Activated CD4-positive, alpha-beta T cell treated with anti-CD3 and anti-CD28 coated beads, Interleukin-2, amount 10 ng/mL, durations not matched to agents 7 days and 5 days (primary cell): Measurements from ENCODE around the gene FCGR2B. TPM values are rescaled to one million over a fixed set of nuclear protein-coding genes. Genes with fewer than 3 reads are reported as not detected.
"Not testable (repeated sequence)": the region's sequence is repeated elsewhere in the genome, so short reads cannot be mapped to it uniquely, and the experiment has no call there.

Source experiments
- CTCF ChIA-PET: fragments of 350-600 bp; sonication (Branson Sonifier 250); formaldehyde crosslinking; loops from one replicate; lab custom pipeline; 2021; ENCODE audit warnings: antibody characterized with exemption; lab: Charles Lee
- POLR2A ChIA-PET: fragments of 350-600 bp; sonication (Branson Sonifier 250); formaldehyde crosslinking; loops from one replicate; lab custom pipeline; 2021; ENCODE audit warnings: antibody characterized with exemption; lab: Charles Lee
- DNase-seq: peaks from one replicate; pipeline ENCODE4 v3.0.0-alpha.2; 2020
- H3K27ac Mint-ChIP-seq: one replicate; pipeline ENCODE4 v1.8.0; 2021; ENCODE audit warnings: mild to moderate bottlenecking, moderate library complexity, mixed read lengths
- H3K27me3 Mint-ChIP-seq: one replicate; pipeline ENCODE4 v1.8.0; 2021; ENCODE audit warnings: mixed read lengths
- H3K36me3 Mint-ChIP-seq: one replicate; pipeline ENCODE4 v1.8.0; 2021; ENCODE audit warnings: low read depth, mixed read lengths
- H3K4me1 Mint-ChIP-seq: one replicate; pipeline ENCODE4 v1.8.0; 2021; ENCODE audit warnings: mixed read lengths
- H3K4me3 Mint-ChIP-seq: one replicate; pipeline ENCODE4 v1.8.0; 2021; ENCODE audit warnings: mild to moderate bottlenecking, moderate library complexity, mixed read lengths
- H3K9me3 Mint-ChIP-seq: one replicate; pipeline ENCODE4 v1.8.0; 2021; ENCODE audit warnings: mixed read lengths
- total RNA-seq, 2 experiments: library from RNA; stranded (reverse); gene quantifications; one replicate each; pipeline ENCODE4 v1.2.3, GENCODE V29; 2021

The FCGR2B gene
- total RNA-seq, 2 experiments from 2014 or later, result not detected

GRCh38 chr1:161693020-161693712 is 30.2 kb downstream of the FCGR2B start:
- DNase-seq, H3K36me3 Mint-ChIP-seq, H3K9me3 Mint-ChIP-seq, H3K4me1 Mint-ChIP-seq, H3K27ac Mint-ChIP-seq, POLR2A ChIA-PET, H3K4me3 Mint-ChIP-seq: not testable (repeated sequence)
- H3K27me3 Mint-ChIP-seq, result peaks cover 48% of the 10 kb centered on the region
- CTCF ChIA-PET, result interaction anchor here (3.0 kb wide), 1 partner anchor 18 kb away, joined by 8 read pairs; no protein-coding TSS in a partner anchor

- peaks cover 58% of the 10 kb centered on the region for H3K27me3 Mint-ChIP-seq
- H3K9me3 Mint-ChIP-seq, H3K4me3 Mint-ChIP-seq, POLR2A ChIA-PET, H3K27ac Mint-ChIP-seq, H3K4me1 Mint-ChIP-seq, H3K36me3 Mint-ChIP-seq, CTCF ChIA-PET, DNase-seq: not testable (repeated sequence)
These were observed 35.4 kb downstream of the FCGR2B start for GRCh38 chr1:161698302-161698701.

GRCh38 chr1:161702250-161702649 is 39.3 kb downstream of the FCGR2B start:
- ChIA-PET CTCF (interaction anchor here (1.1 kb wide), 1 partner anchor 35 kb away, joined by 3 read pairs; no protein-coding TSS in a partner anchor), POLR2A (interaction anchor here (0.6 to 0.7 kb wide), 2 partner anchors 37 to 221 kb away, joined by 3 read pairs; no protein-coding TSS in a partner anchor)
- Mint-ChIP-seq H3K4me3 (no peak overlapping the region), H3K36me3 (no peaks in the 10 kb centered on the region), H3K4me1 (no peaks in the 10 kb centered on the region), H3K27ac (no peak overlapping the region), H3K9me3 (no peaks in the 10 kb centered on the region), H3K27me3 (peaks cover 30% of the 10 kb centered on the region)
- no peak for DNase-seq

GRCh38 chr1:161705537-161705936 is 42.6 kb downstream of the FCGR2B start:
- peaks cover 22% of the 10 kb centered on the region for H3K27me3 Mint-ChIP-seq
- H3K9me3 Mint-ChIP-seq, result no peaks in the 10 kb centered on the region
- CTCF ChIA-PET, result interaction anchor here (0.6 kb wide), 1 partner anchor 10 kb away, joined by 3 read pairs; no protein-coding TSS in a partner anchor

GRCh38 chr1:161706113-161706481 is 43.2 kb downstream of the FCGR2B start:
- H3K4me3 Mint-ChIP-seq, result no peak overlapping the region
- H3K4me1 Mint-ChIP-seq, result no peaks in the 10 kb centered on the region
- no peaks in the 10 kb centered on the region for H3K36me3 Mint-ChIP-seq
- ChIA-PET POLR2A (no interaction called here), CTCF (interaction anchor here (1.0 kb wide), 1 partner anchor 10 kb away, joined by 3 read pairs; no protein-coding TSS in a partner anchor)
- no peak overlapping the region for H3K27ac Mint-ChIP-seq
- H3K27me3 Mint-ChIP-seq, result peaks cover 22% of the 10 kb centered on the region
- no peaks in the 10 kb centered on the region for H3K9me3 Mint-ChIP-seq
- no peak for DNase-seq

More at GRCh38 chr1:161705537-161705936, 42.6 kb downstream of the FCGR2B start:
- Mint-ChIP-seq H3K4me3 (no peak overlapping the region), H3K4me1 (no peaks in the 10 kb centered on the region), H3K36me3 (no peaks in the 10 kb centered on the region), H3K27ac (no peak overlapping the region)
- no peak for DNase-seq
- POLR2A ChIA-PET, result no interaction called here

- Mint-ChIP-seq H3K27ac (no peak within 1 kb of the TSS), H3K4me3 (no peak within 1 kb of the TSS), H3K27me3 (peaks cover 22% of the 10 kb centered on the region), H3K36me3 (no peaks in the 10 kb centered on the region), H3K9me3 (no peaks in the 10 kb centered on the region), H3K4me1 (no peaks in the 10 kb centered on the region)
- DNase-seq, result no peak
- ChIA-PET CTCF (interaction anchor here (1.0 to 2.5 kb wide), 2 partner anchors 9 to 29 kb away, joined by 3 to 8 read pairs; no protein-coding TSS in a partner anchor), POLR2A (no interaction called here)
These were observed 43.8 kb downstream of the FCGR2B start, which contains the start of gene FCRLA for GRCh38 chr1:161706482-161707347. Gene FCRLA, plus strand, starts transcription at chr1:161707229. Its CDS starts 36 bp downstream, at chr1:161707265.

- no peaks in the 10 kb centered on the region for H3K4me1 Mint-ChIP-seq
- CTCF ChIA-PET, result interaction anchor here (2.5 kb wide), 1 partner anchor 28 kb away, joined by 8 read pairs; no protein-coding TSS in a partner anchor
- no peak overlapping the region for H3K27ac Mint-ChIP-seq
- H3K36me3 Mint-ChIP-seq, result no peaks in the 10 kb centered on the region
- H3K4me3 Mint-ChIP-seq, result no peak overlapping the region
- peaks cover 22% of the 10 kb centered on the region for H3K27me3 Mint-ChIP-seq
- POLR2A ChIA-PET, result no interaction called here
- DNase-seq, result no peak
- no peaks in the 10 kb centered on the region for H3K9me3 Mint-ChIP-seq
These were observed 44.6 kb downstream of the FCGR2B start for GRCh38 chr1:161707503-161707902.

- H3K27me3 Mint-ChIP-seq, result peaks cover 17% of the 10 kb centered on the region
- no peaks in the 10 kb centered on the region for H3K4me1 Mint-ChIP-seq
- no peak for DNase-seq
- no peaks in the 10 kb centered on the region for H3K36me3 Mint-ChIP-seq
- H3K4me3 Mint-ChIP-seq, result no peak overlapping the region
- no peaks in the 10 kb centered on the region for H3K9me3 Mint-ChIP-seq
- ChIA-PET CTCF (interaction anchor here (1.2 kb wide), 1 partner anchor 17 kb away, joined by 3 read pairs; no protein-coding TSS in a partner anchor), POLR2A (no interaction called here)
- H3K27ac Mint-ChIP-seq, result no peak overlapping the region
These were observed 46.4 kb downstream of the FCGR2B start for GRCh38 chr1:161709373-161709772.

GRCh38 chr1:161710560-161710959 is 47.6 kb downstream of the FCGR2B start:
- peaks cover 26% of the 10 kb centered on the region for H3K27me3 Mint-ChIP-seq
- no peak overlapping the region for H3K27ac Mint-ChIP-seq
- H3K4me3 Mint-ChIP-seq, result no peak overlapping the region
- no peak for DNase-seq
- no peaks in the 10 kb centered on the region for H3K4me1 Mint-ChIP-seq
- POLR2A ChIA-PET, result no interaction called here
- CTCF ChIA-PET, result interaction anchor here (1.8 kb wide), 1 partner anchor 18 kb away, joined by 8 read pairs; no protein-coding TSS in a partner anchor
- H3K9me3 Mint-ChIP-seq, result no peaks in the 10 kb centered on the region
- H3K36me3 Mint-ChIP-seq, result no peaks in the 10 kb centered on the region

GRCh38 chr1:161718559-161719324 is 55.8 kb downstream of the FCGR2B start:
- DNase-seq, result no peak
- peaks cover 12% of the 10 kb centered on the region for H3K4me1 Mint-ChIP-seq
- POLR2A ChIA-PET, result no interaction called here

GRCh38 chr1:161719325-161719611 is 56.3 kb downstream of the FCGR2B start:
- CTCF ChIA-PET, result no interaction called here
- no peaks in the 10 kb centered on the region for H3K36me3 Mint-ChIP-seq
- no peak overlapping the region for H3K4me3 Mint-ChIP-seq
- POLR2A ChIA-PET, result no interaction called here
- H3K4me1 Mint-ChIP-seq, result peaks cover 12% of the 10 kb centered on the region
- H3K9me3 Mint-ChIP-seq, result no peaks in the 10 kb centered on the region
- peaks cover 70% of the 10 kb centered on the region for H3K27me3 Mint-ChIP-seq
- no peak overlapping the region for H3K27ac Mint-ChIP-seq
- DNase-seq, result no peak

More at GRCh38 chr1:161718559-161719324, 55.8 kb downstream of the FCGR2B start:
- H3K36me3 Mint-ChIP-seq, result no peaks in the 10 kb centered on the region
- H3K27me3 Mint-ChIP-seq, result peaks cover 66% of the 10 kb centered on the region
- CTCF ChIA-PET, result interaction anchor here (1.0 kb wide), 1 partner anchor 18 kb away, joined by 3 read pairs; no protein-coding TSS in a partner anchor
- H3K27ac Mint-ChIP-seq, result no peak overlapping the region
- no peak overlapping the region for H3K4me3 Mint-ChIP-seq
- no peaks in the 10 kb centered on the region for H3K9me3 Mint-ChIP-seq

- ChIA-PET POLR2A (no interaction called here), CTCF (no interaction called here)
- Mint-ChIP-seq H3K4me3 (no peak overlapping the region), H3K4me1 (peaks cover 13% of the 10 kb centered on the region), H3K36me3 (no peaks in the 10 kb centered on the region), H3K27ac (no peak overlapping the region), H3K27me3 (peaks cover 73% of the 10 kb centered on the region), H3K9me3 (no peaks in the 10 kb centered on the region)
- no peak for DNase-seq
These were observed 57.5 kb downstream of the FCGR2B start for GRCh38 chr1:161720422-161720821.
